GM19452 (cell line): ENCODE data around the gene USP17L20.
"Not testable (repeated sequence)": the region's sequence is repeated elsewhere in the genome, so short reads cannot be mapped to it uniquely, and the experiment has no call there.

Source experiments
- ATAC-seq: cut with Tn5 transposase; IDR thresholded peaks from one replicate; pipeline ENCODE4 v1.9.1; 2021; ENCODE audit not compliant: unreplicated experiment

The USP17L20 gene

DNA sequence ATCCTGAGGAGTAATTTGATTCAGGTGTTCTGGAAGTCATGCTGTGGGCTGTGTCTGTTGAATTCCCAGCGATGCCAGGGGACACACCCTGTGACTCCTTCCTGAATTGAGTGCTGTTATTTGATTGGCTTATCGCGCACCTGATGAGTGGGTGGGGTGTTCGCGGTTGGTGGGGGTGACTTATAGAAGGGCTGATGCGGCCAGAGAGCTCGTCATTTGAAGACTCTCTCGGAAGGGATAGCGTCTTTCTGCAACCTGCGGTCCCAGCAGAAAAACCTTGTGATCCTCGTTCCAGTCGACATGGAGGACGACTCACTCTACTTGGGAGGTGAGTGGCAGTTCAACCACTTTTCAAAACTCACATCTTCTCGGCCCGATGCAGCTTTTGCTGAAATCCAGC is at the start of gene USP17L20:
Gene USP17L20 (plus strand): TSS at position 301 of the 400 bp plus-strand sequence. CDS start 0 bp downstream, at position 301.
- ATAC-seq: not testable (repeated sequence)

DNA sequence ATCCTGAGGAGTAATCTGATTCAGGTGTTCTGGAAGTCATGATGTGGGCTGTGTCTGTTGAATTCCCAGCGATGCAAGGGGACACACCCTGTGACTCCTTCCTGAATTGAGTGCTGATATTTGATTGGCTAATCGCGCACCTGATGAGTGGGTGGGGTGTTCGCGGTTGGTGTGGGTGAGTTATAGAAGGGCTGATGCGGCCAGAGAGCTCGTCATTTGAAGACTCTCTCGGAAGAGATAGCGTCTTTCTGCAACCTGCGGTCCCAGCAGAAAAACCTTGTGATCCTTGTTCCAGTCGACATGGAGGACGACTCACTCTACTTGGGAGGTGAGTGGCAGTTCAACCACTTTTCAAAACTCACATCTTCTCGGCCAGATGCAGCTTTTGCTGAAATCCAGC is 47.6 kb upstream of the USP17L20 start, which contains the start of gene USP17L10:
Gene USP17L10 (plus strand): TSS at position 301 of the 400 bp plus-strand sequence. CDS start 0 bp downstream, at position 301.
- ATAC-seq: not testable (repeated sequence)

DNA sequence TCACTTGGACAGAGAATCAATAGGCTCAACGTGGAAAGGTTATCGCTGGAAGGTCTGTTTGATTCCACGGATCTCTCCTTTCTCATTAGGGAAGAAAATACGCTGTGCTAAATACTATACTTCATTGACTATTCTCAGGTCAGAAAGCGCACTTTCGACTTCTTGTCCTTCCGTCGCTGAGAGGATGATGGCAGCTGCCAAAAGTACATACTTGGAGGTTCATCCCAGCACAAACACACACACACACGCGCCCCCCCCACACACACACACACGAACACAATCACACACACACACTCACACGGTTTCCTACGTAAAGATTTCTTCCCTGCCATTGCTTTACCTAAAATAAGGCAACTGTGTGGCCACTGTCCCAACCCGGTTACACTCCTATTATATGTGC is 43.2 kb upstream of the USP17L20 start:
- ATAC-seq: not testable (repeated sequence)

DNA sequence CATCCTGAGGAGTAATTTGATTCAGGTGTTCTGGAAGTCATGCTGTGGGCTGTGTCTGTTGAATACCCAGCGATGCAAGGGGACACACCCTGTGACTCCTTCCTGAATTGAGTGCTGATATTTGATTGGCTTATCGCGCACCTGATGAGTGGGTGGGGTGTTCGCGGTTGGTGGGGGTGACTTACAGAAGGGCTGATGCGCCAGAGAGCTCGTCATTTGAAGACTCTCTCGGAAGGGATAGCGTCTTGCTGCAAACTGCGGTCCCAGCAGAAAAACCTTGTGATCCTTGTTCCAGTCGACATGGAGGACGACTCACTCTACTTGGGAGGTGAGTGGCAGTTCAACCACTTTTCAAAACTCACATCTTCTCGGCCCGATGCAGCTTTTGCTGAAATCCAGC is 42.8 kb upstream of the USP17L20 start, which contains the start of gene USP17L11:
Gene USP17L11 (plus strand): TSS at position 301 of the 400 bp plus-strand sequence. CDS start 0 bp downstream, at position 301.
- ATAC-seq: not testable (repeated sequence)

DNA sequence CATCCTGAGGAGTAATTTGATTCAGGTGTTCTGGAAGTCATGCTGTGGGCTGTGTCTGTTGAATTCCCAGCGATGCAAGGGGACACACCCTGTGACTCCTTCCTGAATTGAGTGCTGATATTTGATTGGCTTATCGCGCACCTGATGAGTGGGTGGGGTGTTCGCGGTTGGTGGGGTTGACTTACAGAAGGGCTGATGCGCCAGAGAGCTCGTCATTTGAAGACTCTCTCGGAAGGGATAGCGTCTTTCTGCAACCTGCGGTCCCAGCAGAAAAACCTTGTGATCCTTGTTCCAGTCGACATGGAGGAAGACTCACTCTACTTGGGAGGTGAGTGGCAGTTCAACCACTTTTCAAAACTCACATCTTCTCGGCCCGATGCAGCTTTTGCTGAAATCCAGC is 38.1 kb upstream of the USP17L20 start, which contains the start of gene USP17L12:
Gene USP17L12 (plus strand): TSS at position 301 of the 400 bp plus-strand sequence. CDS start 0 bp downstream, at position 301.
- not testable (repeated sequence) for ATAC-seq

GRCh38 chr4:9224596-9224995 is 33.3 kb upstream of the USP17L20 start, which contains the start of gene USP17L13:
USP17L13 (plus strand) TSS chr4:9224896; CDS start chr4:9224896, 0 bp downstream.
- ATAC-seq: not testable (repeated sequence)

- ATAC-seq: not testable (repeated sequence)
Observed at GRCh38 chr4:9230249-9230648, 27.7 kb upstream of the USP17L20 start.

GRCh38 chr4:9234085-9234484 is 23.8 kb upstream of the USP17L20 start, which contains the start of gene USP17L15:
USP17L15 (plus strand) TSS chr4:9234385; CDS start chr4:9234385, 0 bp downstream.
- not testable (repeated sequence) for ATAC-seq

DNA sequence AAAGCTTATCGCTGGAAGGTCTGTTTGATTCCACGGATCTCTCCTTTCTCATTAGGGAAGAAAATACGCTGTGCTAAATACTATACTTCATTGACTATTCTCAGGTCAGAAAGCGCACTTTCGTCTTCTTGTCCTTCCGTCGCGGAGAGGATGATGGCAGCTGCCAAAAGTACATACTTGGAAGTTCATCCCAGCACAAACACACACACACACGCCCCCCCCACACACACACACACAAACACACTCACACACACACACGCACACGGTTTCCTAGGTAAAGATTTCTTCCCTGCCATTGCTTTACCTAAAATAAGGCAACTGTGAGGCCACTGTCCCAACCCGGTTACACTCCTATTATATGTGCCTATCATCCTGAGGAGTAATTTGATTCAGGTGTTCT is 19.5 kb upstream of the USP17L20 start:
- not testable (repeated sequence) for ATAC-seq

- not testable (repeated sequence) for ATAC-seq
Observed at GRCh38 chr4:9243579-9243978, 14.3 kb upstream of the USP17L20 start, which contains the start of gene USP17L17. USP17L17 (plus strand) TSS chr4:9243879; CDS start chr4:9243879, 0 bp downstream.

- ATAC-seq: not testable (repeated sequence)
Observed at GRCh38 chr4:9247953-9248680, 9.8 kb upstream of the USP17L20 start, which contains the start of gene USP17L18. USP17L18 (plus strand) TSS chr4:9248630; CDS start chr4:9248630, 0 bp downstream.

DNA sequence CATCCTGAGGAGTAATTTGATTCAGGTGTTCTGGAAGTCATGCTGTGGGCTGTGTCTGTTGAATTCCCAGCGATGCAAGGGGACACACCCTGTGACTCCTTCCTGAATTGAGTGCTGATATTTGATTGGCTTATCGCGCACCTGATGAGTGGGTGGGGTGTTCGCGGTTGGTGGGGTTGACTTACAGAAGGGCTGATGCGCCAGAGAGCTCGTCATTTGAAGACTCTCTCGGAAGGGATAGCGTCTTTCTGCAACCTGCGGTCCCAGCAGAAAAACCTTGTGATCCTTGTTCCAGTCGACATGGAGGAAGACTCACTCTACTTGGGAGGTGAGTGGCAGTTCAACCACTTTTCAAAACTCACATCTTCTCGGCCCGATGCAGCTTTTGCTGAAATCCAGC is 4.8 kb upstream of the USP17L20 start, which contains the start of gene USP17L19:
Gene USP17L19 (plus strand): TSS at position 301 of the 400 bp plus-strand sequence. CDS start 0 bp downstream, at position 301.
- not testable (repeated sequence) for ATAC-seq

DNA sequence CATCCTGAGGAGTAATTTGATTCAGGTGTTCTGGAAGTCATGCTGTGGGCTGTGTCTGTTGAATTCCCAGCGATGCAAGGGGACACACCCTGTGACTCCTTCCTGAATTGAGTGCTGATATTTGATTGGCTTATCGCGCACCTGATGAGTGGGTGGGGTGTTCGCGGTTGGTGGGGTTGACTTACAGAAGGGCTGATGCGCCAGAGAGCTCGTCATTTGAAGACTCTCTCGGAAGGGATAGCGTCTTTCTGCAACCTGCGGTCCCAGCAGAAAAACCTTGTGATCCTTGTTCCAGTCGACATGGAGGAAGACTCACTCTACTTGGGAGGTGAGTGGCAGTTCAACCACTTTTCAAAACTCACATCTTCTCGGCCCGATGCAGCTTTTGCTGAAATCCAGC is 4.6 kb downstream of the USP17L20 start, which contains the start of gene USP17L21:
Gene USP17L21 (plus strand): TSS at position 301 of the 400 bp plus-strand sequence. CDS start 0 bp downstream, at position 301.
- ATAC-seq: not testable (repeated sequence)

DNA sequence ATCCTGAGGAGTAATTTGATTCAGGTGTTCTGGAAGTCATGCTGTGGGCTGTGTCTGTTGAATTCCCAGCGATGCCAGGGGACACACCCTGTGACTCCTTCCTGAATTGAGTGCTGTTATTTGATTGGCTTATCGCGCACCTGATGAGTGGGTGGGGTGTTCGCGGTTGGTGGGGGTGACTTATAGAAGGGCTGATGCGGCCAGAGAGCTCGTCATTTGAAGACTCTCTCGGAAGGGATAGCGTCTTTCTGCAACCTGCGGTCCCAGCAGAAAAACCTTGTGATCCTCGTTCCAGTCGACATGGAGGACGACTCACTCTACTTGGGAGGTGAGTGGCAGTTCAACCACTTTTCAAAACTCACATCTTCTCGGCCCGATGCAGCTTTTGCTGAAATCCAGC is 9.4 kb downstream of the USP17L20 start, which contains the start of gene USP17L22:
Gene USP17L22 (plus strand): TSS at position 301 of the 400 bp plus-strand sequence. CDS start 0 bp downstream, at position 301.
- ATAC-seq: not testable (repeated sequence)

DNA sequence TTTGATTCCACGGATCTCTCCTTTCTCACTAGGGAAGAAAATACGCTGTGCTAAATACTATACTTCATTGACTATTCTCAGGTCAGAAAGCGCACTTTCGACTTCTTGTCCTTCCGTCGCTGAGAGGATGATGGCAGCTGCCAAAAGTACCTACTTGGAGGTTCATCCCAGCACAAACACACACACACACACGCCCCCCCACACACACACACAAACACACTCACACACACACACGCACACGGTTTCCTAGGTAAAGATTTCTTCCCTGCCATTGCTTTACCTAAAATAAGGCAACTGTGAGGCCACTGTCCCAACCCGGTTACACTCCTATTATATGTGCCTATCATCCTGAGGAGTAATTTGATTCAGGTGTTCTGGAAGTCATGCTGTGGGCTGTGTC is 13.8 kb downstream of the USP17L20 start:
- not testable (repeated sequence) for ATAC-seq
